Measurements from ENCODE around the gene PIEZO2. TPM values are rescaled to one million over a fixed set of nuclear protein-coding genes. Genes with fewer than 3 reads are reported as not detected.

Gene PIEZO2
- total and polyA plus RNA-seq, 8 donors = 0.38 to 11.1 (median 3.0) TPM

- DNase-seq (no peak), ATAC-seq (peak in 1 of 4 donors; percentile 40), FAIRE-seq (no peak)
- TF ChIP-seq CTCF (IDR thresholded peaks at IDR 0.05) = no peak
- Histone ChIP-seq H3K27ac (no peak overlapping the region), H3K27me3 (no peaks in the 10 kb centered on the region), H3K4me1 (peaks cover 0 to 13% (median 6%) of the 10 kb centered on the region in 3 donors), H3K36me3 (no peaks in the 10 kb centered on the region), H3K4me3 (no peak overlapping the region), H3K9me3 (no peaks in the 10 kb centered on the region)
- intact Hi-C loops (cut with DNase I) = no loop called here
- WGBS, 2 donors = 72 to 76% methylated on average over 4 of the region's 4 CpGs
These were observed 29.8 kb downstream of the PIEZO2 start for GRCh38 chr18:11119550-11119949.

- Histone ChIP-seq H3K4me3 (no peak overlapping the region), H3K4me1 (peaks cover 0 to 13% (median 6%) of the 10 kb centered on the region in 3 donors), H3K9me3 (no peaks in the 10 kb centered on the region), H3K36me3 (no peaks in the 10 kb centered on the region), H3K27me3 (no peaks in the 10 kb centered on the region), H3K27ac (no peak overlapping the region)
- DNase-seq (no peak), FAIRE-seq (no peak), ATAC-seq (no peak)
- TF ChIP-seq CTCF (IDR thresholded peaks at IDR 0.05) = no peak
- WGBS, 2 donors = 40 to 44% methylated on average over 3 of the region's 3 CpGs
- intact Hi-C loops (cut with DNase I) = no loop called here
These were observed 31.2 kb downstream of the PIEZO2 start for GRCh38 chr18:11118051-11118766.

- H3K27ac ChIP-seq = no peak overlapping the region
- H3K36me3 ChIP-seq = no peaks in the 10 kb centered on the region
- H3K27me3 ChIP-seq = no peaks in the 10 kb centered on the region
- ATAC-seq (no peak), DNase-seq (no peak), FAIRE-seq (no peak)
- intact Hi-C loops (cut with DNase I) = no loop called here
- 69 to 91% methylated on average over 1 of the region's 1 CpG for WGBS, 2 donors
- no peak for TF ChIP-seq CTCF (IDR thresholded peaks at IDR 0.05)
- H3K9me3 ChIP-seq = no peaks in the 10 kb centered on the region
- peaks cover 0 to 5% (median 0%) of the 10 kb centered on the region in 3 donors for H3K4me1 ChIP-seq
- H3K4me3 ChIP-seq = no peak overlapping the region
These were observed 34.1 kb downstream of the PIEZO2 start for GRCh38 chr18:11115276-11115675.

GRCh38 chr18:11114653-11115052, 34.7 kb downstream of the PIEZO2 start:
- H3K27me3 ChIP-seq = no peaks in the 10 kb centered on the region
- ATAC-seq = no peak
- FAIRE-seq = no peak

More at GRCh38 chr18:11114653-11115052, 34.7 kb downstream of the PIEZO2 start:
- Histone ChIP-seq H3K4me1 (no peaks in the 10 kb centered on the region), H3K4me3 (no peak overlapping the region), H3K9me3 (no peaks in the 10 kb centered on the region), H3K27ac (no peak overlapping the region), H3K36me3 (no peaks in the 10 kb centered on the region)
- 37 to 40% methylated on average over 2 of the region's 2 CpGs for WGBS, 2 donors
- DNase-seq = no peak
- intact Hi-C loops (cut with DNase I) = no loop called here
- no peak for TF ChIP-seq CTCF (IDR thresholded peaks at IDR 0.05)
